OCI-LY3 (cell line): ENCODE results near the gene GRIK4.

Experiments used
- H2AFZ ChIP-seq: fragments of 200-600, 300-600 bp; shearing (Covaris generic); 2 replicates; pipeline ENCODE4 v1.6.0; 2014; ENCODE audit warnings: antibody characterized with exemption, low read depth, low read length
- H3K27ac ChIP-seq: fragments of 200-600, 300-600 bp; sonication (generic); 2 replicates; pipeline ENCODE4 v1.5.1; 2014; ENCODE audit warnings: mild to moderate bottlenecking, low read length, moderate library complexity, mixed read lengths
- H3K27me3 ChIP-seq: fragments of 200-600, 300-600 bp; sonication (generic); 2 replicates; pipeline ENCODE4 v1.6.1; 2014; ENCODE audit warnings: low read depth, low read length, mixed read lengths
- H3K36me3 ChIP-seq: fragments of 200-600, 300-600 bp; sonication (generic); replicated peaks from 2 replicates; pipeline ENCODE3; 2014; ENCODE audit warnings: low read depth, low read length, mixed read lengths
- H3K4me1 ChIP-seq: fragments of 300-600, 200-600 bp; sonication (generic); 2 replicates; pipeline ENCODE4 v1.6.1; 2014; ENCODE audit warnings: low read length, mixed read lengths
- H3K4me2 ChIP-seq: fragments of 200-600, 300-600 bp; sonication (generic); 2 replicates; pipeline ENCODE4 v1.6.1; 2014; ENCODE audit warnings: low read length, mixed read lengths
- H3K4me3 ChIP-seq: fragments of 300-600, 200-600 bp; sonication (generic); 2 replicates; pipeline ENCODE4 v1.5.1; 2014; ENCODE audit warnings: antibody characterized with exemption, mild to moderate bottlenecking, low read length, moderate library complexity
- H3K79me2 ChIP-seq: fragments of 300-600, 200-600 bp; shearing (Covaris generic); 2 replicates; pipeline ENCODE4 v1.6.1; 2014; ENCODE audit warnings: mild to moderate bottlenecking, low read length, mixed read lengths
- H3K9ac ChIP-seq: fragments of 300-600, 200-600 bp; shearing (Covaris generic); 2 replicates; pipeline ENCODE4 v1.6.0; 2014; ENCODE audit warnings: mild to moderate bottlenecking, low read length, moderate library complexity
- H3K9me3 ChIP-seq: fragments of 200-600, 300-600 bp; shearing (Covaris generic); 2 replicates; pipeline ENCODE4 v1.6.1; 2014; ENCODE audit warnings: low read length, mixed read lengths; ENCODE audit not compliant: insufficient read depth
- H4K20me1 ChIP-seq: fragments of 200-600, 300-600 bp; sonication (generic); 2 replicates; pipeline ENCODE4 v1.6.1; 2016; ENCODE audit warnings: low read length, mixed read lengths; ENCODE audit not compliant: insufficient read depth
- CTCF ChIP-seq: fragments of 200-600, 300-600 bp; sonication (generic); IDR thresholded peaks from 2 replicates; pipeline ENCODE4 v1.5.1; 2014; ENCODE audit warnings: antibody characterized with exemption, low read length, low read depth
- EZH2phosphoT487 ChIP-seq: fragments of 200-600 bp; shearing (Covaris generic); IDR thresholded peaks from 2 replicates; pipeline ENCODE4 v1.6.1; 2018; ENCODE audit warnings: antibody characterized with exemption, mixed run types, low read depth

The GRIK4 gene

GRCh38 chr11:120494595-120494994 is 17.0 kb upstream of the GRIK4 start:
- TF ChIP-seq CTCF (no peak), EZH2phosphoT487 (no peak)
- Histone ChIP-seq H3K4me1 (no peaks in the 10 kb centered on the region), H3K9me3 (no peaks in the 10 kb centered on the region), H3K4me3 (no peak overlapping the region), H4K20me1 (no peaks in the 10 kb centered on the region), H3K36me3 (no peaks in the 10 kb centered on the region), H3K4me2 (no peak overlapping the region), H3K27ac (no peak overlapping the region), H3K79me2 (no peaks in the 10 kb centered on the region), H3K27me3 (no peaks in the 10 kb centered on the region), H2AFZ (no peak overlapping the region), H3K9ac (no peak overlapping the region)

GRCh38 chr11:120499088-120499487 is 12.5 kb upstream of the GRIK4 start:
- H3K9me3 ChIP-seq = no peaks in the 10 kb centered on the region
- no peaks in the 10 kb centered on the region for H3K36me3 ChIP-seq
- H3K4me1 ChIP-seq = peaks cover 6% of the 10 kb centered on the region
- no peak overlapping the region for H3K9ac ChIP-seq
- no peaks in the 10 kb centered on the region for H3K79me2 ChIP-seq
- H3K27ac ChIP-seq = no peak overlapping the region
- H4K20me1 ChIP-seq = no peaks in the 10 kb centered on the region
- H3K4me2 ChIP-seq = no peak overlapping the region
- no peak overlapping the region for H2AFZ ChIP-seq
- H3K4me3 ChIP-seq = no peak overlapping the region
- peaks cover 14% of the 10 kb centered on the region for H3K27me3 ChIP-seq
- no peak for TF ChIP-seq EZH2phosphoT487
- TF ChIP-seq CTCF = no peak

GRCh38 chr11:120499859-120500258 is 11.7 kb upstream of the GRIK4 start:
- no peak overlapping the region for H2AFZ ChIP-seq
- H3K9me3 ChIP-seq = no peaks in the 10 kb centered on the region
- H3K4me3 ChIP-seq = no peak overlapping the region
- no peak overlapping the region for H3K4me2 ChIP-seq
- no peak for TF ChIP-seq EZH2phosphoT487
- no peak for TF ChIP-seq CTCF
- peaks cover 6% of the 10 kb centered on the region for H3K4me1 ChIP-seq
- H3K27me3 ChIP-seq = peaks cover 19% of the 10 kb centered on the region
- no peak overlapping the region for H3K27ac ChIP-seq
- H3K79me2 ChIP-seq = no peaks in the 10 kb centered on the region
- H4K20me1 ChIP-seq = no peaks in the 10 kb centered on the region
- no peaks in the 10 kb centered on the region for H3K36me3 ChIP-seq
- no peak overlapping the region for H3K9ac ChIP-seq

- H3K4me1 ChIP-seq = peaks cover 6% of the 10 kb centered on the region
- no peaks in the 10 kb centered on the region for H3K9me3 ChIP-seq
- H3K4me3 ChIP-seq = no peak overlapping the region
- no peaks in the 10 kb centered on the region for H3K36me3 ChIP-seq
- H2AFZ ChIP-seq = no peak overlapping the region
- H3K27ac ChIP-seq = no peak overlapping the region
- H3K79me2 ChIP-seq = no peaks in the 10 kb centered on the region
- no peak overlapping the region for H3K4me2 ChIP-seq
- no peak overlapping the region for H3K9ac ChIP-seq
- peaks cover 25% of the 10 kb centered on the region for H3K27me3 ChIP-seq
- no peaks in the 10 kb centered on the region for H4K20me1 ChIP-seq
- TF ChIP-seq EZH2phosphoT487 (no peak), CTCF (no peak)
Measured at GRCh38 chr11:120500414-120501071, 11.0 kb upstream of the GRIK4 start.
